Astrocyte (in vitro differentiated cells and primary cell): ENCODE results near the gene TACR1.

Experiments
- CTCF ChIP-seq: IDR thresholded peaks from 2 replicates; pipeline ENCODE4 v1.5.1; 2011; ENCODE audit warnings: low read depth, mild to moderate bottlenecking, inconsistent platforms, low read length, moderate library complexity; ENCODE audit not compliant: insufficient read depth
- EZH2 ChIP-seq: IDR thresholded peaks from 2 replicates; pipeline ENCODE4 v1.6.1; 2012; ENCODE audit warnings: mild to moderate bottlenecking, low read length, inconsistent platforms; ENCODE audit not compliant: insufficient read depth

DNA sequence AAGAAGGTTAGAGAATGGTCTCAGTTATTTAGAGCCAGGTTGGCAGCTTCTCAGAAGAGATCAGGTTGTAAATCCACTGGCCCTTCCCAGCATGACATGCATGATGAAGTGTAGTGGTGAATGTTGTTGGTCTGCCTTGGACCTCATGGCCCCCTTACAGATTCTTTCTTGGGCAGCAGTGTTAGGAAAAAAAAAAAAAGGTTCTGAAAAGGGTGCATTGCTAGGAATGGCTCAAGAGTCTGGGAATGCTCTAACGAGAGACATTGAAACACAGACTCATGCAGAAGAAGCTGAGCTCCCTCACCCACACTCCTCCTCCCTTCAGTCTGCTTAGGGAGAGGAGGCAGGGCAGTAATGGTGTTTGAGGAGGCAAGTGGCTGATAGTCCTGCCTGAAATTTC lies 135.4 kb downstream of the TACR1 start:
- TF ChIP-seq CTCF, result no peak
- TF ChIP-seq EZH2, result no peak
